ENCODE measurements around the gene NAV2.

The NAV2 gene

DNA sequence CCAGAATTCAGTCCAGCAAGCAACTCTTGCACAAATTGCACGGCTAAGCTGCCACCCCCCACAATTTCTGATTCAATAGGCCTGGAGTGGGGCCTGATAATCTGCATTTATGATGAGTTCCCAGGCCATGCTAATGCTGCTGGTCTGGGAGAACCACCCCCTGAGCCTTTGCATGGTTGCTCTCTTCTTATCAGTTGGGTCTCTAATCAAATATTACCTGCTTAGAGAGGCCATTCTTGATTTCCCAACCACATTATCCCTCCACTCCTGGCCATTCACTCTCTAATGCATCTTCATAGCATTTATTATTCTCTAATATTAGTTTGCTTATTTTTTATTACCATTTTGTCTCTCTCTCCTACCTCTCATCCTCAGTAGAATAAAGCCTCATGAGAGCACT, 99.5 kb downstream of the NAV2 start:
- DNase-seq (ENCODE audit: low spot score) = no peak

GRCh38 chr11:19812710-19813109, 100.1 kb downstream of the NAV2 start:
- no peak for DNase-seq (ENCODE audit: low spot score)

- no peak for DNase-seq (ENCODE audit: low spot score)
Measured at GRCh38 chr11:19813158-19813879, 100.7 kb downstream of the NAV2 start.

GRCh38 chr11:19814421-19814820, 101.8 kb downstream of the NAV2 start:
- DNase-seq (ENCODE audit: low spot score) = no peak

GRCh38 chr11:19816040-19816439, 103.4 kb downstream of the NAV2 start:
- DNase-seq (ENCODE audit: low spot score) = no peak

DNA sequence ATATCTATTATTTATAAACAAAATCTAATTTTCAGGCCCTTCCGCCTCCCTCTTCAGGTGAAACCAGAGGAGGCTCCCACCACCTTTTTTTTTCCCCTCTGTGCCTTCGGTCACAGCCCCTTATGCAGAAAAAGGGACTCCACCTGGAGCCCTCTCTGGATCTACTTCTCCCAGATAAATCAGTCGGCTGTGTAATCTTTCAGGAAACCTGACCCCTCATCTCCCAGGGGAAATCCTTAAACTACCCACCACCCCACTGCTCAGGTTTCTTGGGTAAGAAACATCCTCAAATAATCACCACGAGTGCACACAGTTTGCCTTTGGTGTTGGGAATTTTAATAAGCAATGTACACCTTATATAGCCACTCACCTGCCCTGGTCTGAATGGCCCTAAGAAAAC, 104.2 kb downstream of the NAV2 start:
- DNase-seq (ENCODE audit: low spot score) = no peak

DNA sequence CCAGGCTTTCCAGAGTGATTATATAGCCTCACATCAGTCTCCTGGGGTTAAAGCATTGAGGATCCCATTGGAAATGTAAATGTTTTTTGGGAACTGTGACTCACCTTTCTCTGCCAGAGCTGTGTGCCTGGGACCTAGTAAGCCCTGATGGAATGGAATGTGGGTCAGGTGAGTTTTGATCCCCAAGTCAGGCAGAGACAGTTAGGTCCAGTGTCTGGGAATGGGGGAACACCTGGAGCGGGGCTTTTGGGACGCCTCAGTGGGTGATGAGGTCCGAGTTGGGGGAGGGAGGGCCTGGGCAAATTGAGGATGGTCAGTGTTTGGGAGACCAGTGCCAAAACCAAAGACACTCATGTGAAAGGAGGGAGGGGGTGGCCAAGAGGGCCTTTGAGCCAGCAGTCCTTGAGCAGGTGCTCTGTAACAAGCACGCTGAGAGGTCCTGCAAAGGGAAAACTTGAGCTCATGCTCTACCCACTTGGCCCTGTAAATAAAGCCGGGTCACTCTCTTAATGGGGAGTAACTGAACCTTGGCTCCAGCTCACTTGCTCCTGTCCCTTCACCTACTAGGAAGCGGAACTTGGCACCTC, 104.7 kb downstream of the NAV2 start:
- no peak for DNase-seq (ENCODE audit: low spot score)

- DNase-seq (ENCODE audit: low spot score) = no peak
Measured at GRCh38 chr11:19817870-19818269, 105.2 kb downstream of the NAV2 start.

- DNase-seq (ENCODE audit: low spot score) = no peak
Measured at GRCh38 chr11:19818619-19819018, 106.0 kb downstream of the NAV2 start.

DNA sequence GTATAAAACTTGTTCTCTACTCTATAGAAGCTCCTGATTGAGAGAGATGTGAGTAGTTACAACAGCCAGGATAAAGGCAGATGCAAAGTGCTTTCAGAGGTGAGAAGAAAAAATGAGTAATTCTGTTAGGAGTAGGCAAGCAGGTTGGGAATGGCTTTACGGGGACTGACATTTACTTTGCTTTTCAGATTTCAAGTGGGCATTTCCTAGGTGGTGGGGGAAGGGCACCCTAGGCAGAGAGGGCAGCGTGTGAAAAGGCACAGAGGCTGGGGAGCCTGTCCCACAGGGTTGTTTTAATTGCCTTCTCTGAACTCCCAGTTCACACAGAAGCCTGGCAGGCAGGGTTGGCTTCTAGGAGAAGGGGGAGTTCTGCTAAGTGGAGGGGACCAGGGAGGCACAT, 106.5 kb downstream of the NAV2 start:
- no peak for DNase-seq (ENCODE audit: low spot score)

GRCh38 chr11:19820100-19820499, 107.5 kb downstream of the NAV2 start:
- no peak for DNase-seq (ENCODE audit: low spot score)

GRCh38 chr11:19821412-19821875, 108.8 kb downstream of the NAV2 start:
- DNase-seq (ENCODE audit: low spot score) = no peak

DNA sequence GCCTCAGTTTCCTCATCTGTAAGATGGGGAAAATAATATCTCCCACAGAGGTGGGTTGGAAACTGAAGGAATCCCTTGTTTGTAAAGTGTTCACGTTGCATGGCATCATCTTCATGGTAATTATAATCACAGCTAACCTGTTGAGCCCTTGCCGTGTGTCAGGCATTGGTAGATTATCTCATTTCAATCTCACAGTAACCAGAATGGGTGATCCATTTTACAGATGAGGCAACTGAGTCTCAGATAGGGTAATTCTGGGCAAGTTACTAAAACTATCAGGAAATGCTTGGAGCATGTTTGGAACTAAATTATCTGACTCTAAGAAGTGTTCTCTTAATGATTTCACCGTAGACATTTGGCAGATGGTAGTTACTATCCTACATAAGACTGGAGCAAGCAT, 109.4 kb downstream of the NAV2 start:
- no peak for DNase-seq (ENCODE audit: low spot score)

DNA sequence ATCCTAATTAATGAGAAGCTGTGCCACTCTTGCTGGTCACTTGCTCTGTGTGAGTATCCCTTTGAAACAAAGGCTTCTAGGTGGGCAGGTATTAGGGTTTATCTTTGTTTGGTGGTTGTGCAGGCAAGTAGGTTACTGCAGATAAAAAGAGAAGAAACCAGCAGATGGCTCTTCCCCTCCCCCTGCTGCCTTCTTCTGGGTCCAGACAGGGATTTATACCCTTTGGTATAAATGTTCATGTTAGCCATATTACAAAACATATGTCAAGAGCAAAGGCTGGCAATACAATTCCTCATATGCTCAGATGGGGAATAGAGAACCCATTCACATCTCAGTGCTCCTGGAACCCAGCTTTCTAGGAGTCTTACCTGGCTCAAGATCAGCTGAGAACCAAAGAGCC, 109.9 kb downstream of the NAV2 start:
- no peak for DNase-seq (ENCODE audit: low spot score)

DNA sequence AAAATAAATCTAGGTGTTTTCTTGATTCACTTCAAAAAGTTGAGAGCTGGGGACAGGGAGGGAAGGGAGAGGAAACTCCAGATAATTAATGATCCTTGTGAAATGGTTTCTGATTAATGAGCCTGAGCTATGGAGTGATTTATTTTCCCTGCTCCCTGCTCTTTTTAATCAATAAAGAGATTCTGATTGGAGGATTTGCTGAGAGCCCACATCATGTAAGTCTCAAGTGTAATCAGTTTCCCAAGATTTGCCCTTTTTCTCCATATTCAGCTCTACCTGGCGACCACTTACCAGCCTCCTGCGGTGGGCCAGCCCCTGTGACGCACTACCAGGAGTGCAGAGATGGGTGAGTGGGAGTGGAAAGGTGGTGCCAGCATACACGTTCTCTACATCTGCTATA, 114.0 kb downstream of the NAV2 start:
- no peak for DNase-seq (ENCODE audit: low spot score)

GRCh38 chr11:19827399-19828135, 114.9 kb downstream of the NAV2 start:
- DNase-seq (ENCODE audit: low spot score) = no peak

GRCh38 chr11:19828382-19829108, 115.9 kb downstream of the NAV2 start:
- DNase-seq (ENCODE audit: low spot score) = no peak

GRCh38 chr11:19829109-19829837, 116.6 kb downstream of the NAV2 start:
- DNase-seq (ENCODE audit: low spot score) = no peak

DNA sequence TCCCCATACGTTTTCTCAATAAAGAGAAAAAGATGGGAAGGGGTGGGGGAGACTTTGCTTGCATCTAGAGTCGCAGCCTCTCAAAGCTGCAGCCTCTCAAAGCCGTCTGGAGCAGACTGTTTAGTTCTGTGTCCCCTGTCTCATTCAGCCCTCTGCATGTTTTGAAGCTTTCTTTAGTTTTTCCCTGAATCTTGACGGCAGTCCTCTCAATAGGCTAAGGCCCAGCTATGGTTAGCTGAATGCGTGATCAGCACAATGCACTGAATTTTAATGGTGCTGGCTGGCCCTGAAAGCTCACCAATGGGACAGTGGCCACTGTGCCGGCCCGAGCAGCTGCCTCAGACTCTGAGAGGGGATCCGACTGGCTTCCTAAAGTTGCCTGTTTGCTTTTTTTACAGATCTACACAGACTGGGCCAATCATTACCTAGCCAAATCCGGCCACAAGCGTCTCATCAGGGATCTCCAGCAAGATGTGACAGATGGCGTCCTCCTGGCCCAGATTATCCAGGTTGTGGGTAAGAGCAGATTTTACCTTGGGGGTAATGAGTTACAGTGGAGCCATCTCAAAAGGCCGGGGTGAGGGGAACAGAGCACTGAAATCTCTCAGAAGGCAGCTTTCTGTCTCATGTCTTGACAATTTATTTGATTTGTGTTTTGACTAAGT, 119.6 kb downstream of the NAV2 start:
- no peak for DNase-seq (ENCODE audit: low spot score)

- no peak for DNase-seq (ENCODE audit: low spot score)
Measured at GRCh38 chr11:19832901-19833300, 120.3 kb downstream of the NAV2 start.

GRCh38 chr11:19834771-19835170, 122.1 kb downstream of the NAV2 start:
- DNase-seq (ENCODE audit: low spot score) = no peak

Data from RKO (cell line).